GM23338 (cell line): Measurements from ENCODE around the gene AS3MT. TPM values are rescaled to one million over a fixed set of nuclear protein-coding genes. Genes with fewer than 3 reads are reported as not detected.

Source experiments
- ATAC-seq: fragments of 200-7000 bp; cut with Tn5 transposase; 3 replicates; pipeline ENCODE4 v1.9.1; 2020
- DNase-seq: peaks from one replicate; pipeline ENCODE4 v3.0.0-alpha.2; 2015; ENCODE audit warnings: low spot score
- H2AFZ ChIP-seq: fragments of 200-600 bp; sonication (generic); 2 replicates; pipeline ENCODE4 v1.8.0; 2016; ENCODE audit warnings: antibody characterized with exemption, mild to moderate bottlenecking, moderate library complexity
- H3F3A ChIP-seq: fragments of 200-600 bp; sonication (generic); replicated peaks from 2 replicates; pipeline ENCODE4 v1.8.0; 2017; ENCODE audit warnings: antibody characterized with exemption, mixed run types, low read depth
- H3K27ac ChIP-seq: fragments of 200-600 bp; sonication (generic); 2 replicates; pipeline ENCODE4 v1.6.1; 2016; ENCODE audit warnings: low read depth
- H3K27me3 ChIP-seq: fragments of 200-600 bp; sonication (generic); 2 replicates; pipeline ENCODE4 v1.8.0; 2016; ENCODE audit warnings: mild to moderate bottlenecking, mixed run types, moderate library complexity; ENCODE audit not compliant: insufficient read depth
- H3K36me3 ChIP-seq: fragments of 200-600 bp; sonication (generic); 2 replicates; pipeline ENCODE4 v1.8.0; 2016; ENCODE audit warnings: mild to moderate bottlenecking; ENCODE audit not compliant: insufficient read depth
- H3K4me1 ChIP-seq: fragments of 200-600 bp; sonication (generic); 2 replicates; pipeline ENCODE4 v1.8.0; 2016; ENCODE audit warnings: mild to moderate bottlenecking, moderate library complexity; ENCODE audit not compliant: insufficient read depth
- H3K4me2 ChIP-seq: fragments of 200-600 bp; sonication (generic); 2 replicates; pipeline ENCODE4 v1.7.1; 2017; ENCODE audit warnings: mixed run types
- H3K4me3 ChIP-seq: fragments of 200-600 bp; sonication (generic); 2 replicates; pipeline ENCODE4 v1.6.1; 2016; ENCODE audit warnings: mixed run types
- H3K79me2 ChIP-seq: fragments of 200-600 bp; sonication (generic); replicated peaks from 2 replicates; pipeline ENCODE4 v1.8.0; 2017; ENCODE audit warnings: mild to moderate bottlenecking; ENCODE audit not compliant: insufficient read depth
- H3K9me2 ChIP-seq: fragments of 200-600 bp; sonication (generic); 2 replicates; pipeline ENCODE4 v1.8.0; 2017; ENCODE audit not compliant: insufficient read depth
- H4K20me1 ChIP-seq: fragments of 200-600 bp; sonication (generic); replicated peaks from 2 replicates; pipeline ENCODE4 v1.8.0; 2017; ENCODE audit warnings: mild to moderate bottlenecking; ENCODE audit not compliant: insufficient read depth
- H3K27ac Mint-ChIP-seq: 2 replicates; pipeline ENCODE4 v1.8.0; 2020; ENCODE audit warnings: inconsistent platforms, mild to moderate bottlenecking, moderate library complexity, mixed read lengths
- H3K27me3 Mint-ChIP-seq: 3 replicates; pipeline ENCODE4 v1.8.0; 2022; ENCODE audit warnings: low read depth, mild to moderate bottlenecking, moderate library complexity, mixed read lengths, inconsistent platforms; ENCODE audit not compliant: insufficient read depth, poor library complexity
- H3K36me3 Mint-ChIP-seq: 3 replicates; pipeline ENCODE4 v1.8.0; 2021; ENCODE audit warnings: low read depth, mild to moderate bottlenecking, inconsistent platforms, moderate library complexity, mixed read lengths
- H3K4me1 Mint-ChIP-seq: 3 replicates; pipeline ENCODE4 v1.8.0; 2020; ENCODE audit warnings: mild to moderate bottlenecking, inconsistent platforms, mixed read lengths
- H3K4me3 Mint-ChIP-seq: 3 replicates; pipeline ENCODE4 v1.8.0; 2021; ENCODE audit warnings: moderate library complexity, mild to moderate bottlenecking, inconsistent platforms, mixed read lengths
- H3K9me3 Mint-ChIP-seq: 3 replicates; pipeline ENCODE4 v1.8.0; 2020; ENCODE audit warnings: moderate library complexity, mild to moderate bottlenecking, inconsistent platforms, mixed read lengths
- CREB1 ChIP-seq: fragments of 250-450 bp; sonication (Bioruptor Pico); IDR thresholded peaks from 2 replicates; pipeline ENCODE4 v1.5.0; 2020; ENCODE audit warnings: low read depth, mild to moderate bottlenecking, moderate library complexity
- ETS1 ChIP-seq: IDR thresholded peaks from 2 replicates; pipeline ENCODE4 v1.6.1; 2016; ENCODE audit warnings: antibody characterized with exemption
- EZH2 ChIP-seq: fragments of 200-600 bp; sonication (generic); IDR thresholded peaks from one replicate; pipeline ENCODE4 v1.8.0; 2017; ENCODE audit warnings: antibody characterized with exemption, mild to moderate bottlenecking, low read depth; ENCODE audit not compliant: unreplicated experiment
- EZH2phosphoT487 ChIP-seq: fragments of 200-600 bp; sonication (generic); IDR thresholded peaks from one replicate; pipeline ENCODE4 v1.8.1; 2018; ENCODE audit warnings: antibody characterized with exemption; ENCODE audit not compliant: unreplicated experiment
- JUNB ChIP-seq: IDR thresholded peaks from one replicate; pipeline ENCODE4 v1.6.1; 2016; ENCODE audit warnings: antibody characterized with exemption; ENCODE audit not compliant: unreplicated experiment
- NANOG ChIP-seq: IDR thresholded peaks from 2 replicates; pipeline ENCODE4 v1.6.1; 2016; ENCODE audit warnings: antibody characterized with exemption, borderline replicate concordance
- POLR2AphosphoS5 ChIP-seq: IDR thresholded peaks from 2 replicates; pipeline ENCODE4 v1.6.1; 2016; ENCODE audit warnings: antibody characterized with exemption, low read depth
- REST ChIP-seq: IDR thresholded peaks from one replicate; pipeline ENCODE4 v1.6.1; 2018; ENCODE audit warnings: antibody characterized with exemption; ENCODE audit not compliant: unreplicated experiment
- STAT1 ChIP-seq: IDR thresholded peaks from one replicate; pipeline ENCODE4 v1.6.1; 2016; ENCODE audit warnings: antibody characterized with exemption; ENCODE audit not compliant: unreplicated experiment
- ZNF114 ChIP-seq: fragments of 250-450 bp; sonication (Bioruptor Pico); IDR thresholded peaks from 2 replicates; pipeline ENCODE4 v1.5.0; 2020; ENCODE audit warnings: mild to moderate bottlenecking, moderate library complexity
- ZNF331 ChIP-seq: fragments of 250-450 bp; sonication (Bioruptor Pico); IDR thresholded peaks from 2 replicates; pipeline ENCODE4 v1.5.0; 2020; ENCODE audit warnings: low read depth, mild to moderate bottlenecking, moderate library complexity
- polyA plus RNA-seq: library from polyadenylated mRNA; unstranded; fragments of >200 nt; fragmentation: Nextera tagmentation; extraction: Ambion mirVana; gene quantifications from 2 replicates; pipeline ENCODE4 v1.2.1, GENCODE V29; 2016
- total RNA-seq: library from RNA; depleted of rRNA; stranded (reverse); fragments of >200 nt; shearing (Covaris generic); gene quantifications from 2 replicates; pipeline ENCODE4 v1.2.3, GENCODE V29; 2014
- TF ChIP-seq, protein P1 (sequence below): fragments of 250-450 bp; sonication (Bioruptor Pico); IDR thresholded peaks from 2 replicates; pipeline ENCODE4 v1.5.0; 2020; ENCODE audit warnings: mild to moderate bottlenecking, moderate library complexity
- TF ChIP-seq, protein P2 (sequence below), 2 experiments: fragments of 200-600 bp in 1 of 2; sonication (generic) in 1 of 2; conservative IDR thresholded peaks; 2 replicates each; pipeline versions ENCODE4 v1.5.1 to v1.6.1; 2016 to 2017; ENCODE audit warnings: antibody characterized with exemption in 2 of 2, low read depth in 2 of 2, mild to moderate bottlenecking in 2 of 2, moderate library complexity in 1 of 2

AS3MT gene
- total and polyA plus RNA-seq, 2 experiments from 2014 or later = 6.3 to 8.8 TPM

DNA sequence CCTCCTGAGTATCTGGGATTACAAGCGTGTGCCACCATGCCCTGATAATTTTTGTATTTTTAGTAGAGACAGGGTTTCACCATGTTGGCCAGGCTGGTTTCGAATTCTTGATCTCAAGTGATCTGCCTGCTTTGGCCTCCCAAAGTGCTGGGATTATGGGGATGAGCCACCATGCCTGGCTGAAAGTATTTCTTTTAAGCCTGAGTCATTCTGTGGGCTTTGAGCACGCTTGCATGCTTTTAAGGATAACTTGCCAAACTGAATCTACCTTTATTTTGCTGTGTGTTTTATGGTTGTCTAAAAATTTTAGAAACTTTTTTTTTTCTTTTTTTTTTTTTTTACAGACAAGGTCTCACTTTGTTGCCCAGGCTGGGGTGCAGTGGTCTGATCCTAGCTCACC is 82.0 kb downstream of the AS3MT start:
- Mint-ChIP-seq H3K27ac (no peak overlapping the region), H3K36me3 (peaks cover 5% of the 10 kb centered on the region; the same call in 2 of the 3 replicates), H3K9me3 (no peaks in the 10 kb centered on the region), H3K4me1 (peaks cover 3% of the 10 kb centered on the region; the same call in 2 of the 3 replicates), H3K4me3 (no peak overlapping the region), H3K27me3 (no peaks in the 10 kb centered on the region)
- Histone ChIP-seq H3K79me2 (peaks cover 3% of the 10 kb centered on the region; the same call in 1 of the 2 replicates), H3K27me3 (no peaks in the 10 kb centered on the region), H4K20me1 (peaks cover 6% of the 10 kb centered on the region), H3K9me2 (no peaks in the 10 kb centered on the region), H3F3A (no peaks in the 10 kb centered on the region), H3K4me1 (peaks cover 2% of the 10 kb centered on the region; the same call in 1 of the 2 replicates), H3K27ac (no peak overlapping the region), H3K4me2 (no peak overlapping the region), H3K4me3 (no peak overlapping the region), H3K36me3 (no peaks in the 10 kb centered on the region), H2AFZ (no peak overlapping the region)
- ATAC-seq (no peak), DNase-seq (no peak)
- TF ChIP-seq EZH2 (no peak), ZNF331 (CRISPR knock-in tag) (no peak), NANOG (no peak), ZNF114 (CRISPR knock-in tag) (no peak), CREB1 (CRISPR knock-in tag) (no peak), POLR2AphosphoS5 (no peak), STAT1 (no peak), JUNB (no peak), ETS1 (no peak), EZH2phosphoT487 (no peak), REST (no peak)
- TF ChIP-seq, protein P1, sequence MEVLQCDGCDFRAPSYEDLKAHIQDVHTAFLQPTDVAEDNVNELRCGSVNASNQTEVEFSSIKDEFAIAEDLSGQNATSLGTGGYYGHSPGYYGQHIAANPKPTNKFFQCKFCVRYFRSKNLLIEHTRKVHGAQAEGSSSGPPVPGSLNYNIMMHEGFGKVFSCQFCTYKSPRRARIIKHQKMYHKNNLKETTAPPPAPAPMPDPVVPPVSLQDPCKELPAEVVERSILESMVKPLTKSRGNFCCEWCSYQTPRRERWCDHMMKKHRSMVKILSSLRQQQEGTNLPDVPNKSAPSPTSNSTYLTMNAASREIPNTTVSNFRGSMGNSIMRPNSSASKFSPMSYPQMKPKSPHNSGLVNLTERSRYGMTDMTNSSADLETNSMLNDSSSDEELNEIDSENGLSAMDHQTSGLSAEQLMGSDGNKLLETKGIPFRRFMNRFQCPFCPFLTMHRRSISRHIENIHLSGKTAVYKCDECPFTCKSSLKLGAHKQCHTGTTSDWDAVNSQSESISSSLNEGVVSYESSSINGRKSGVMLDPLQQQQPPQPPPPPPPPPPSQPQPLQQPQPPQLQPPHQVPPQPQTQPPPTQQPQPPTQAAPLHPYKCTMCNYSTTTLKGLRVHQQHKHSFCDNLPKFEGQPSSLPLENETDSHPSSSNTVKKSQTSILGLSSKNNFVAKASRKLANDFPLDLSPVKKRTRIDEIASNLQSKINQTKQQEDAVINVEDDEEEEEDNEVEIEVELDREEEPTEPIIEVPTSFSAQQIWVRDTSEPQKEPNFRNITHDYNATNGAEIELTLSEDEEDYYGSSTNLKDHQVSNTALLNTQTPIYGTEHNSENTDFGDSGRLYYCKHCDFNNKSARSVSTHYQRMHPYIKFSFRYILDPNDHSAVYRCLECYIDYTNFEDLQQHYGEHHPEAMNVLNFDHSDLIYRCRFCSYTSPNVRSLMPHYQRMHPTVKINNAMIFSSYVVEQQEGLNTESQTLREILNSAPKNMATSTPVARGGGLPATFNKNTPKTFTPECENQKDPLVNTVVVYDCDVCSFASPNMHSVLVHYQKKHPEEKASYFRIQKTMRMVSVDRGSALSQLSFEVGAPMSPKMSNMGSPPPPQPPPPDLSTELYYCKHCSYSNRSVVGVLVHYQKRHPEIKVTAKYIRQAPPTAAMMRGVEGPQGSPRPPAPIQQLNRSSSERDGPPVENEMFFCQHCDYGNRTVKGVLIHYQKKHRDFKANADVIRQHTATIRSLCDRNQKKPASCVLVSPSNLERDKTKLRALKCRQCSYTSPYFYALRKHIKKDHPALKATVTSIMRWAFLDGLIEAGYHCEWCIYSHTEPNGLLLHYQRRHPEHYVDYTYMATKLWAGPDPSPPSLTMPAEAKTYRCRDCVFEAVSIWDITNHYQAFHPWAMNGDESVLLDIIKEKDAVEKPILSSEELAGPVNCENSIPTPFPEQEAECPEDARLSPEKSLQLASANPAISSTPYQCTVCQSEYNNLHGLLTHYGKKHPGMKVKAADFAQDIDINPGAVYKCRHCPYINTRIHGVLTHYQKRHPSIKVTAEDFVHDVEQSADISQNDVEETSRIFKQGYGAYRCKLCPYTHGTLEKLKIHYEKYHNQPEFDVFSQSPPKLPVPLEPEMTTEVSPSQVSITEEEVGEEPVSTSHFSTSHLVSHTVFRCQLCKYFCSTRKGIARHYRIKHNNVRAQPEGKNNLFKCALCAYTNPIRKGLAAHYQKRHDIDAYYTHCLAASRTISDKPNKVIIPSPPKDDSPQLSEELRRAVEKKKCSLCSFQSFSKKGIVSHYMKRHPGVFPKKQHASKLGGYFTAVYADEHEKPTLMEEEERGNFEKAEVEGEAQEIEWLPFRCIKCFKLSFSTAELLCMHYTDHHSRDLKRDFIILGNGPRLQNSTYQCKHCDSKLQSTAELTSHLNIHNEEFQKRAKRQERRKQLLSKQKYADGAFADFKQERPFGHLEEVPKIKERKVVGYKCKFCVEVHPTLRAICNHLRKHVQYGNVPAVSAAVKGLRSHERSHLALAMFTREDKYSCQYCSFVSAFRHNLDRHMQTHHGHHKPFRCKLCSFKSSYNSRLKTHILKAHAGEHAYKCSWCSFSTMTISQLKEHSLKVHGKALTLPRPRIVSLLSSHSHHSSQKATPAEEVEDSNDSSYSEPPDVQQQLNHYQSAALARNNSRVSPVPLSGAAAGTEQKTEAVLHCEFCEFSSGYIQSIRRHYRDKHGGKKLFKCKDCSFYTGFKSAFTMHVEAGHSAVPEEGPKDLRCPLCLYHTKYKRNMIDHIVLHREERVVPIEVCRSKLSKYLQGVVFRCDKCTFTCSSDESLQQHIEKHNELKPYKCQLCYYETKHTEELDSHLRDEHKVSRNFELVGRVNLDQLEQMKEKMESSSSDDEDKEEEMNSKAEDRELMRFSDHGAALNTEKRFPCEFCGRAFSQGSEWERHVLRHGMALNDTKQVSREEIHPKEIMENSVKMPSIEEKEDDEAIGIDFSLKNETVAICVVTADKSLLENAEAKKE (CRISPR knock-in tag) = no peak
- TF ChIP-seq, protein P2, sequence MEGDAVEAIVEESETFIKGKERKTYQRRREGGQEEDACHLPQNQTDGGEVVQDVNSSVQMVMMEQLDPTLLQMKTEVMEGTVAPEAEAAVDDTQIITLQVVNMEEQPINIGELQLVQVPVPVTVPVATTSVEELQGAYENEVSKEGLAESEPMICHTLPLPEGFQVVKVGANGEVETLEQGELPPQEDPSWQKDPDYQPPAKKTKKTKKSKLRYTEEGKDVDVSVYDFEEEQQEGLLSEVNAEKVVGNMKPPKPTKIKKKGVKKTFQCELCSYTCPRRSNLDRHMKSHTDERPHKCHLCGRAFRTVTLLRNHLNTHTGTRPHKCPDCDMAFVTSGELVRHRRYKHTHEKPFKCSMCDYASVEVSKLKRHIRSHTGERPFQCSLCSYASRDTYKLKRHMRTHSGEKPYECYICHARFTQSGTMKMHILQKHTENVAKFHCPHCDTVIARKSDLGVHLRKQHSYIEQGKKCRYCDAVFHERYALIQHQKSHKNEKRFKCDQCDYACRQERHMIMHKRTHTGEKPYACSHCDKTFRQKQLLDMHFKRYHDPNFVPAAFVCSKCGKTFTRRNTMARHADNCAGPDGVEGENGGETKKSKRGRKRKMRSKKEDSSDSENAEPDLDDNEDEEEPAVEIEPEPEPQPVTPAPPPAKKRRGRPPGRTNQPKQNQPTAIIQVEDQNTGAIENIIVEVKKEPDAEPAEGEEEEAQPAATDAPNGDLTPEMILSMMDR (conservative IDR thresholded peaks at IDR 0.05; ENCODE audit: low read depth in 2 of 2) = no peak
